HUDEP-2 (cell line): ENCODE data around the gene CYB5R4.

Experiments
- DNase-seq, 76 experiments: peaks; one replicate each; lab custom pipeline; 2025; ENCODE audit not compliant: unreplicated experiment in 76 of 76; lab: John Stamatoyannopoulos, UW

The CYB5R4 gene

DNA sequence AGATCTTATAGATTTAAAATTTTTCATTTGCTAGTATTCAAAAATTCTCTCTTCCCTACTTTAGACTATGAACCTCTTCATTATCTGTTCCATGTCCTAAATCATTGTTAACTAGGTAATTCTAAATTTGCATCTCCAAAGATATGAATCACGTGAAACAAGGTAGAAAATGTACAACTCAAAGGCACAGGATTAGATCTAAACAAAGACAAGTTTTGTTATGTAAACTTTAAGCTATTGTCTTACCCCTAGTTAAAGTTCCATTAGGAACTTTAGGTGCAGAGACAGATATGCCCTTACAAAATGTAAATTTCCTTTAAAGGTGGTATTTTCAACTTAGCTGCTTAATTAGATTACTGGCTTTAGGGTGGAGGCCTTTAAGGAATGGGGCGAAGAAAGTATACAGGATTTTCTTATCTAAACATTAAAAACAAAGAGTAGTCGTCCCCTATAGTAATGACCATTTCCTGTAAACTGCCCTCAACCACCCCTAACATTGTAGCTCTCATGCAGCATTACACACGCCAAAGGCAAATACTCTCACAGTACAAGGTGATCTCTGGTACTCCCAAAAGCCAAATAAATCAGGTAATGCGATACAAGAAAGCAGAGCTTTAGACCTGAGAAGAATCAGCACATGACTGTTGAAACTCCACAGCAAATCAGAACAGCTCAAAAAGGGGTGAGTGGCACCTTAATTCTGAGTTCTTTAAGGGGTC lies 116.7 kb downstream of the CYB5R4 start:
- no peak for DNase-seq

DNA sequence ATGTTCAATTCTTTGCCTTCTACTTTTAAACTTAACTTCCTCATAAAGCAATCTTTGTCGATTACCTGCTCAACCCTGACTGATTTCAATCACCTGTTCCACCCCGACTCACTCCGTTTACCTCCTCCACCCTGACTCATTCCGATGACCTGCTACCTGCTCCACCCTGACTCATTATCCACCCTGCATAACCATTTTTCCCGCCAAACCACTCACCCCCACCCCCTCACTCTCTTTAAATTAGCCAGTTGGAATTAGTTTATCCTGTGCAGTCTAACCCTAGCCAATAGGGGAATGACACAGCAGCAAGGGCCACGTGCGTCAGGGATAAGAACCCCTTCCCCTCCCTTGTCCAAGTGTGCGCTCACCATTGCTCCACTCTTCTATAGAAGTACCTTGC lies 117.4 kb downstream of the CYB5R4 start:
- DNase-seq = no peak

DNA sequence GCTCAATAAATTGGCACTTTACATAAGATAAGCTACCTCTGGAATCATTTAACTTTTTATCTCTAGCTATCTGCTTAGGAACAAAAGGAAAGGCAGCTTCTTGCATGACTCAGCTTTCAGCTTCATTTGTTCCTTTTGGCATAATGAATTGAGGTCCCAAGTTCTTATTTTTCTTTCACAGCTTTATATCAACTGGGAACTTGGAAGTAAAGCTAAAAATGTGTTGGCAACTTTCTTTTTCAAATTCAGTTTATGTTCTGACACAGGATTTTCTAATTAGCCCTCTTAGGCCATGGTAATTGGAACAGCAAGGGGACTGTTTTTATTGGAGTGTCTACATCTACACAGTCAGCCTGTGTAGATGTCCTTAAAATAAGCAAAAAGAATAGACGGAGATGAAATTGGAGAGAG lies 118.8 kb downstream of the CYB5R4 start:
- peak in 6 of 76 experiments; percentile 17 to 39 (median 28) for DNase-seq

DNA sequence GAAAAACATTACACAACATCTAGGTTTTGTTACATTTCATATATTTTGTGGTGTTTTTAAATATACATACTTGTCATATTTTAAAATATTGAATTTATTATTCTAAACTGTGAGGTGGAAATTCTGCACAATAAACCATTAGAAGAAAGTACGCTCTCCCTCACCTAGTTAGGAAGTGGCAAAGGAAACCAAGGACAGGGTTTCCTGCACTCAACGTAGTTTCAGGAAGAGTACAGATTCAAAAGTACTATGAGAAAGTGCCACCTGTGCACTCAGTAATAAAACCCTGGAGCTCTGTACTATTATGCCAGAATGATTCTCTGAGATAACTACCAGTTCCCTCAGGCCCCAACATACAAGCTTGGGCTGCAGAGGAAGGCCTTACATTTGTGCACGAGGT lies 119.5 kb downstream of the CYB5R4 start:
- DNase-seq = no peak

DNA sequence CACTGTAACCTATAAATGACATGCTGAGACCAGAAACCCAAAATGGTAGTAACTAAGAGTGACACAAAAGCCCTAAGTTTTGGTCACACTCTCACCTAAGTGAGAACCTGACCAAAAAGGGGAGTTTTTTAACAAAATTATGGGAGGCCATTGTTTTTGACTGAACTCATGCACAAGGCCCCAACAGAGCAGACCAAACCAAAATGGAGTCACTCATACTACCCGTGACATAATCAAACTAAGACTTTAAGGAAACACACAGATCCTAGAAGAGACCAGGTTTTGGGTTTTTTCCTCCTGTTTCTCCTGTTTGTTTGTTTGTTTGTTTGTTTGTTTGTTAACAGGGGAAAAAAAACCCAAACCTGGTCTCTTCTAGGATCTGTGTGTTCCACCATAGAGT lies 124.9 kb downstream of the CYB5R4 start:
- DNase-seq = no peak

DNA sequence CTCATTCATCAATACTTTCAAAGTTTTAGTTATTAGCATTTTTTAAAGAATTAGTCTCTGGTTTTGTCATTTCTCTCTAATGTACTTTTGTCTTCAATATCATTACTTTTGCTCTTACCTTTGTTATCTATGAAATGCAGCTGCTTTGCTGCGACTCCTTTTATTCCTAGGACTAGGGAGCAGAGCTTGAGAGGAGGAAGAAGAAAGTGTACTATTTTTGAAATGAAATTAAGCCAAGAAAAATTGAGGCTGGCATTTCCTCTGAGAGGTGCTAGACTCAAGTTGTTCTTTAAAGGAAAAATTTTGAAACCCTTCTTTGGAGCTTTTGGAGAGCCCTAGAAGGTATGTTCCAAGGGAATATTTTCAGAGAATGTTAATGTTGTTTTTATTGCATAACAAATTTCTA lies 125.8 kb downstream of the CYB5R4 start:
- DNase-seq = peak in 22 of 76 experiments; percentile 21 to 76 (median 38)

GRCh38 chr6:83985715-83986114 lies 126.2 kb downstream of the CYB5R4 start:
- DNase-seq = no peak

DNA sequence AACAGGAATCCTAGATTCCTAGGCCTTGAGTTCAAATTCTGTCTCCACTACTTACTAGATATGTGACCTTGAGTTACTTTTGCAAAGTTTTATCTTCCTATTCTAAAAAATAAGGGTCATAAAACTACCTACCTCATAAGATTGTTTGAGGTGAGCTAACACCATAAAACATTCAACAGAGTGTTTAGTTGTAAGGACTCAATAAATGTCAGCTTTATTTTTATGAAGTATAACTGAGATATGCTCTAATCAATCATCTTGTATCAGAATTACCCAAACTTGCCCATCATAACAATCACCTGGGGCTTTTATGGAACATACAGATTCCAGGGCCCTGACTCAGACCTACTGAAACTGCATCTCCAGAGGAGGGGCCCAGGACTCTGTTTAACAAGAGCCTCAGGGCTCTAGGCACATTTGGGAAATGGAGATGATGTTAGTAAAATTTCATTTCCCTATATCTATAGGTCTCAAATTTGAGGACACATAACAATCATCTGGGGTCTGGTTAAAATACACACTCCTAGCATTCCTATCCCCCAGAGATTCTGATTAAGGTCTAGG lies 138.6 kb downstream of the CYB5R4 start:
- no peak for DNase-seq

- DNase-seq = no peak
Measured at GRCh38 chr6:84001119-84001518, 141.6 kb downstream of the CYB5R4 start.

GRCh38 chr6:84002226-84002625 lies 142.7 kb downstream of the CYB5R4 start:
- DNase-seq = no peak

- DNase-seq = no peak
Measured at GRCh38 chr6:84003131-84003530, 143.6 kb downstream of the CYB5R4 start.

DNA sequence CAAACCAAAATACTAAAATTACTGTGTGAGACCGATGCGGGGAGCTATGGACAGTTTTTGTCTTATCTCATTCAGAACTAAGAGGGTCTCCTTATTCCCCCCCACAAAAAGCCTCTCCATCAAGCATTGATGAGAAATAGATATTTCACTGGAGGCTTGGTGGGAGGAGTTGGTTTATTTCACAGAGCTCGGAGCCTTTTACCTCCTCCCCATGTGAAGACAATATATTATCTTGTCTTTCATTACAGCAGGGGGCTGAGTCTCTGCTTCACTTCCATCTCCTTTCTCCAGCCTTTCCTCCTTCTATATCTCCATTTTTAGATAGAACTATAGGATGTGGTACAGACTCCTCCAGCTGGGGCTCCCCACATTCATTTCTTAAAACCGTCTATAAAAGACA lies 144.2 kb downstream of the CYB5R4 start:
- no peak for DNase-seq

GRCh38 chr6:84007871-84008270 lies 148.4 kb downstream of the CYB5R4 start:
- no peak for DNase-seq

- no peak for DNase-seq
Measured at GRCh38 chr6:84013354-84013753, 153.9 kb downstream of the CYB5R4 start.

DNA sequence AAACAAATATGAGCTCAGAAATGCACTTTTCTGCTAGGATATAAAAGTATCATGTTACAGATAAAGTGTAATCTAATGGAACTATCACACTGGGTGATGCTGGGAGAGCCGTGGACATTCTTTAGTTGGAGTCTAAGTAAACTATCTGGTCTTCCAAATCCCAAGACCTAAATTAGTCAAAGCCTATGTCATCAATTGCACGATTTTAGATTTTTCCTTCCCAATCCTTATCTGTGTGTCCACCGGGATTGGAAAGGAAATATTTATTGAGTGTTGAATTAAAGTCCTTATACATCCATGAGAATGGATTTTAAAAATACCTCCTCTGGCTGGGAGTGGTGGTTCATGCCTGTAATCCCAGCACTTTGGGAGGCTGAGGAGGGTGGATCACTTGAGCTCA lies 154.4 kb downstream of the CYB5R4 start:
- no peak for DNase-seq

- DNase-seq = no peak
Measured at GRCh38 chr6:84016029-84016428, 156.5 kb downstream of the CYB5R4 start.
